NB4 (cell line): ENCODE measurements around the gene GEMIN4.

Source experiments
- POLR2A ChIP-seq: IDR thresholded peaks from 2 replicates; pipeline ENCODE4 v1.6.1; 2011; ENCODE audit warnings: mild to moderate bottlenecking; ENCODE audit not compliant: insufficient read length; ENCODE audit errors: extremely low read depth
- TF ChIP-seq, protein P1 (sequence below): IDR thresholded peaks from one replicate; pipeline ENCODE4 v1.5.1; 2012; ENCODE audit warnings: low read depth, low read length

DNA sequence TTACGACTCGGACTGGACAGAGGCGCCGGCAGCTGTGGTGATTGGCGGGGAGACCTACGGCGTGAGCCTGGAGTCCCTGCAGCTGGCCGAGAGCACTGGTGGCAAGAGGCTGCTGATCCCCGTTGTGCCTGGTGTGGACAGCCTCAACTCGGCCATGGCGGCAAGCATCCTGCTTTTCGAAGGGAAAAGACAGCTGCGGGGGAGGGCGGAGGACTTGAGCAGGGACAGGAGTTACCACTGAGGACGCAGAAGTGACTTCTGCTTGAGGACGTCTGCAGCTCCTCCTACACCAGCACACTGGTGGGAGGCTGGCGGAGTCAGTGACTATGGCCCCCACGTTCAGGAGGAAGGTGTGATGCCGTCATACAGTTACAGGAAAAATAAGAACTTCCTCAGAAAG lies 39.8 kb upstream of the GEMIN4 start:
- no peak for TF ChIP-seq POLR2A
- TF ChIP-seq, protein P1, sequence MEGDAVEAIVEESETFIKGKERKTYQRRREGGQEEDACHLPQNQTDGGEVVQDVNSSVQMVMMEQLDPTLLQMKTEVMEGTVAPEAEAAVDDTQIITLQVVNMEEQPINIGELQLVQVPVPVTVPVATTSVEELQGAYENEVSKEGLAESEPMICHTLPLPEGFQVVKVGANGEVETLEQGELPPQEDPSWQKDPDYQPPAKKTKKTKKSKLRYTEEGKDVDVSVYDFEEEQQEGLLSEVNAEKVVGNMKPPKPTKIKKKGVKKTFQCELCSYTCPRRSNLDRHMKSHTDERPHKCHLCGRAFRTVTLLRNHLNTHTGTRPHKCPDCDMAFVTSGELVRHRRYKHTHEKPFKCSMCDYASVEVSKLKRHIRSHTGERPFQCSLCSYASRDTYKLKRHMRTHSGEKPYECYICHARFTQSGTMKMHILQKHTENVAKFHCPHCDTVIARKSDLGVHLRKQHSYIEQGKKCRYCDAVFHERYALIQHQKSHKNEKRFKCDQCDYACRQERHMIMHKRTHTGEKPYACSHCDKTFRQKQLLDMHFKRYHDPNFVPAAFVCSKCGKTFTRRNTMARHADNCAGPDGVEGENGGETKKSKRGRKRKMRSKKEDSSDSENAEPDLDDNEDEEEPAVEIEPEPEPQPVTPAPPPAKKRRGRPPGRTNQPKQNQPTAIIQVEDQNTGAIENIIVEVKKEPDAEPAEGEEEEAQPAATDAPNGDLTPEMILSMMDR = no peak
